22Rv1 (cell line): ENCODE measurements around the gene FAF1.

ENCODE experiments used
- H3K27ac ChIP-seq: fragments of 450-650 bp; 2 replicates; pipeline ENCODE4 v1.5.1; 2017
- ZFX ChIP-seq: fragments of 450-650 bp; IDR thresholded peaks from 2 replicates; pipeline ENCODE4 v1.6.1; 2017; ENCODE audit warnings: antibody characterized with exemption, borderline replicate concordance
- TF ChIP-seq, protein P1 (sequence below): fragments of 450-650 bp; IDR thresholded peaks from 2 replicates; pipeline ENCODE4 v1.5.1; 2017; ENCODE audit warnings: mild to moderate bottlenecking

The FAF1 gene

GRCh38 chr1:50969611-50970508, 9.8 kb upstream of the FAF1 start, which contains the start of gene CDKN2C:
TSS of gene CDKN2C (plus strand) at chr1:50970245. CDS start at chr1:50970369, 124 bp downstream.
- no peak for TF ChIP-seq ZFX
- TF ChIP-seq, protein P1, sequence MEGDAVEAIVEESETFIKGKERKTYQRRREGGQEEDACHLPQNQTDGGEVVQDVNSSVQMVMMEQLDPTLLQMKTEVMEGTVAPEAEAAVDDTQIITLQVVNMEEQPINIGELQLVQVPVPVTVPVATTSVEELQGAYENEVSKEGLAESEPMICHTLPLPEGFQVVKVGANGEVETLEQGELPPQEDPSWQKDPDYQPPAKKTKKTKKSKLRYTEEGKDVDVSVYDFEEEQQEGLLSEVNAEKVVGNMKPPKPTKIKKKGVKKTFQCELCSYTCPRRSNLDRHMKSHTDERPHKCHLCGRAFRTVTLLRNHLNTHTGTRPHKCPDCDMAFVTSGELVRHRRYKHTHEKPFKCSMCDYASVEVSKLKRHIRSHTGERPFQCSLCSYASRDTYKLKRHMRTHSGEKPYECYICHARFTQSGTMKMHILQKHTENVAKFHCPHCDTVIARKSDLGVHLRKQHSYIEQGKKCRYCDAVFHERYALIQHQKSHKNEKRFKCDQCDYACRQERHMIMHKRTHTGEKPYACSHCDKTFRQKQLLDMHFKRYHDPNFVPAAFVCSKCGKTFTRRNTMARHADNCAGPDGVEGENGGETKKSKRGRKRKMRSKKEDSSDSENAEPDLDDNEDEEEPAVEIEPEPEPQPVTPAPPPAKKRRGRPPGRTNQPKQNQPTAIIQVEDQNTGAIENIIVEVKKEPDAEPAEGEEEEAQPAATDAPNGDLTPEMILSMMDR: peak; percentile 16
- H3K27ac ChIP-seq: peak within 1 kb of the TSS; percentile 96

- TF ChIP-seq, protein P1: no peak
- no peak for TF ChIP-seq ZFX
- peak overlapping the region; percentile 96 for H3K27ac ChIP-seq
Observed at GRCh38 chr1:50968821-50969610, 8.9 kb upstream of the FAF1 start.

DNA sequence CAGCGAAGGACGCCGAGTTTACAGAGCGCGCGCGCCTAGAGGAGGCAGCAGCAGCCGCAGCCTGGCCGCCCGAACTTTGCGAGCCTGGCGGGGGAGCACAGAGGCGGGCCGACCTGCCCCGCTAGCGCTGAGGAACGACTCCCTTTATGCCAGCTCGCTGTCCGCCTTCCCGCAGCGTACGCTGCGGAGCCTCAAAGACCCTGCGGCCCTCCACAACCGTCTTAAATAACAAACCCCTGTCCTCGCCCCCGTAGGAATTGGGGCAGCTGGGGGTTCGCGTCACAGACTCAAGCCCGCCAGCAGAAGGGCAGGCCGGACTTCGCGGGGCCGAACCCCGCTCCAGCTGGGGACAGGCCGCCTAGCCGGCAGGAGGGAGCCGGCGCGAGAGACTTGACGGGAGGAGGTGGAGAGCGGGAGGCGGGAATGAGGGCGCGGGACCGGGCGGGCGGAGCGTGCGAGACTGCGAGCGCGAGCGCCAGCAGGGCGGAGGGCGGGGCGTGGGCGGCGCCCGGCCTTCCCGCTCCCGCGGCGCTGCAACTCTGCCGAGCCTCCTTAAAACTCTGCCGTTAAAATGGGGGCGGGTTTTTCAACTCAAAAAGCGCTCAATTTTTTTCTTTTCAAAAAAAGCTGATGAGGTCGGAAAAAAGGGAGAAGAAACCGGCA, 8.2 kb upstream of the FAF1 start:
- peak overlapping the region; percentile 96 for H3K27ac ChIP-seq
- TF ChIP-seq ZFX: no peak
- TF ChIP-seq, protein P1: peak; percentile 63

DNA sequence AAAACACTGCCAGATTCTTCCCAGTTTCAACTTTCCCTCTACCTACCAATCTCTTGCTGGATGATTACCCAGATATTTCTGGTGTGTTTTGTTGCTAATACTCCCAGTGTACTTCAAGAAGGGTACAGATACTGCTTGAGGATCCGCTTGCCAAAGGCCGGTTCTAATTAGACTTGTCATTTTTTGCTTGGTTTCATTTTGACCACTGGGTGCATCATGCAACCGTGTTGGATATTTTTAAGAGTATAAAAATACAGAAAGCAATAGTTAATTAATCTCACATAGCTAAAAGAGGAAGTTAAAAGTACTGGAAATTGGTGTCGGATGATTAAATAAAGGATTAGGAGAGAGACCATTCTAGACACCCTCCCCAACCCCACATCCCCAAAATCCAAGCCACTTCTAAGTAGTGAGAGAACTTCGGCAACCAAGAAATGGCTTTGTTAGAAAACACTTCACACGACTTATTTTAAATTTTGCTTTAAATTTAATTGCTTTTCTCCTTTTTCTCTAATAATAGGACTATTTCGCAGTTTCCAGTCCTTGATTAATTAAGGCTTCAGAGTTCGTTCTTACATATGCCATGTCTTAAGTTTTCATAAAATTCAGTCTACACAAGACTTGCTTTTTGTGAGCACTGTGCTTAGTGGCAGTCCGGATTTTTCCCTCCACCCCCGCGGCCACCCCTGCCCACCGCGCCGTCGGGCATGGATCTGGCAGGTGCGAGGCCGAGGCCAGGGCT, 7.5 kb upstream of the FAF1 start:
- TF ChIP-seq ZFX: no peak
- TF ChIP-seq, protein P1: no peak
- peak overlapping the region; percentile 96 for H3K27ac ChIP-seq

- peak overlapping the region; percentile 96 for H3K27ac ChIP-seq
- no peak for TF ChIP-seq ZFX
- TF ChIP-seq, protein P1: no peak
Observed at GRCh38 chr1:50966991-50967390, 6.9 kb upstream of the FAF1 start.

- no peak overlapping the region for H3K27ac ChIP-seq
- no peak for TF ChIP-seq ZFX
- TF ChIP-seq, protein P1: no peak
Observed at GRCh38 chr1:50964863-50965262, 4.8 kb upstream of the FAF1 start.
